Pancreas (tissue), 10 donors: Measurements from ENCODE around the gene SCG2. TPM values are rescaled to one million over a fixed set of nuclear protein-coding genes. Genes with fewer than 3 reads are reported as not detected.
A peak's percentile ranks its signal among the peaks of the same experiment; 100 is the strongest.

ENCODE experiments used
- ATAC-seq, 4 donors: fragments of 200-7000 bp; cut with Tn5 transposase; one replicate each; pipeline versions ENCODE4 v1.8.0 to v1.9.1; 2020; ENCODE audit warnings: mild to moderate bottlenecking in 4 of 4, moderate library complexity in 4 of 4
- DNase-seq, 6 donors: peaks; one replicate each; pipeline ENCODE4 v3.0.0-alpha.2; 2020
- FAIRE-seq: peaks from 2 replicates; lab custom pipeline; 2012; peaks lifted over from hg19 to GRCh38; lab: Jason Lieb, UNC
- H3K27ac ChIP-seq, 4 donors: fragments of 200-600 bp; sonication (generic); 1 replicate in 3 of 4; 2 replicates in 1 of 4; pipeline versions ENCODE4 v1.5.0 to v1.8.0; 2020
- H3K27me3 ChIP-seq, 4 donors: fragments of 200-600 bp; one replicate each; pipeline ENCODE4 v1.8.0; 2021
- H3K36me3 ChIP-seq, 3 donors: fragments of 200-600 bp; sonication (generic) in 1 of 3; one replicate each; pipeline versions ENCODE4 v1.5.0 to v1.8.0; 2020 to 2021
- H3K4me1 ChIP-seq, 3 donors: fragments of 200-600 bp; one replicate each; pipeline ENCODE4 v1.8.0; 2021
- H3K4me3 ChIP-seq, 4 donors: fragments of 200-600 bp; sonication (generic) in 2 of 4; one replicate each; pipeline versions ENCODE4 v1.5.0 to v1.8.0; 2020 to 2021
- H3K9me3 ChIP-seq, 4 donors: fragments of 200-600 bp; one replicate each; pipeline ENCODE4 v1.8.0; 2021
- WGBS, 2 donors: extraction: QIAGEN DNeasy Blood & Tissue Kit; methylation state at CpG; one replicate each; pipeline ENCODE4 v1.1.7; 2013; 5-methylcytosine and 5-hydroxymethylcytosine counted together
- intact Hi-C, 3 donors: fragments of 100-400 bp; cut with DNase I; formaldehyde crosslinking; loops; one replicate each; pipeline versions ENCODE4 v1.11.1 to v1.14.2; 2022
- polyA plus RNA-seq, 2 donors: library from polyadenylated mRNA; stranded (reverse); fragments of 200-250 nt; gene quantifications; one replicate each; pipeline ENCODE4 v1.2.3, GENCODE V29; 2013
- total RNA-seq, 6 donors: library from RNA; stranded (reverse); fragmentation: NEBNext Ultra II Directional in 4 of 6; extraction: Animal tissue kit (Norgen Biotek cat#: 25700) in 4 of 6; gene quantifications; one replicate each; pipeline versions ENCODE4 v1.2.1 to v1.2.4, GENCODE V29; 2021 to 2023
- TF ChIP-seq, protein P1 (sequence below), 4 donors: fragments of 200-600 bp; sonication (generic) in 3 of 4; IDR thresholded peaks; one replicate each; pipeline versions ENCODE4 v1.5.0 to v1.8.0; 2021; ENCODE audit warnings: antibody characterized with exemption in 4 of 4
- donor health status: healthy with polysubstance abuse.
- donor health status: DM: no; HTN: no; CAD: no; lungs with moderate emphysema.
- donor health status: DM: no; HTN: no; CAD: no.
- donor health status: control.
- donor health status: control.
- donor health status: Bipolar disorder and iron deficiency.
- donor health status: DM: yes; HTN: yes; CAD: no.
- donor health status: DM: no; HTN: no; CAD: no.
- donor health status: DM: no; HTN: no; CAD: no.
- donor health status: DM: yes; HTN: yes; CAD: no.

Gene SCG2
- total and polyA plus RNA-seq, 8 donors, result 4.4 to 189 (median 19.3) TPM

DNA sequence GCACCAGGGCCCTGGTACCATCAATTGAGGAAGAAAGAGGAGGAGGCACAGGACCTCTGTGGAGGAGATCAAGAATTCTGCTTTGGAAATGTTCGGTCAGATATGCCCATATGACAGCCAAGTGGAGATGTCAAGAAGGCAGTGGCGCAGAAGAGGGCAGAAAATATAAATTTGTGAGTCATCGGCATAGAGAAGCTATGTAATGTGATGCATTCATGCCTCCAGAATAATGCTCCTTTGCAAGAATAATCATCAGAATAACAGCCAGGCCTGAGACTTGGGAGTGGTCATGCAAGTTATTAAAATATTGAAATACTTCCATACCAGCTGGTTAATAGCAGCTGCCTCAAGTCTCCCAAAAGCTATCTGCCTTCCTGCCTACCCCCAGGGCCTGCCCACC lies 32.1 kb upstream of the SCG2 start:
- DNase-seq, result no peak
- no peak for ATAC-seq
- no peak for FAIRE-seq
- H3K27ac ChIP-seq, result no peak overlapping the region
- no peaks in the 10 kb centered on the region for H3K4me1 ChIP-seq
- no peaks in the 10 kb centered on the region for H3K27me3 ChIP-seq
- H3K4me3 ChIP-seq, result no peak overlapping the region
- TF ChIP-seq, protein P1, sequence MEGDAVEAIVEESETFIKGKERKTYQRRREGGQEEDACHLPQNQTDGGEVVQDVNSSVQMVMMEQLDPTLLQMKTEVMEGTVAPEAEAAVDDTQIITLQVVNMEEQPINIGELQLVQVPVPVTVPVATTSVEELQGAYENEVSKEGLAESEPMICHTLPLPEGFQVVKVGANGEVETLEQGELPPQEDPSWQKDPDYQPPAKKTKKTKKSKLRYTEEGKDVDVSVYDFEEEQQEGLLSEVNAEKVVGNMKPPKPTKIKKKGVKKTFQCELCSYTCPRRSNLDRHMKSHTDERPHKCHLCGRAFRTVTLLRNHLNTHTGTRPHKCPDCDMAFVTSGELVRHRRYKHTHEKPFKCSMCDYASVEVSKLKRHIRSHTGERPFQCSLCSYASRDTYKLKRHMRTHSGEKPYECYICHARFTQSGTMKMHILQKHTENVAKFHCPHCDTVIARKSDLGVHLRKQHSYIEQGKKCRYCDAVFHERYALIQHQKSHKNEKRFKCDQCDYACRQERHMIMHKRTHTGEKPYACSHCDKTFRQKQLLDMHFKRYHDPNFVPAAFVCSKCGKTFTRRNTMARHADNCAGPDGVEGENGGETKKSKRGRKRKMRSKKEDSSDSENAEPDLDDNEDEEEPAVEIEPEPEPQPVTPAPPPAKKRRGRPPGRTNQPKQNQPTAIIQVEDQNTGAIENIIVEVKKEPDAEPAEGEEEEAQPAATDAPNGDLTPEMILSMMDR (IDR thresholded peaks at IDR 0.05), result no peak
- H3K36me3 ChIP-seq, result no peaks in the 10 kb centered on the region
- no peaks in the 10 kb centered on the region for H3K9me3 ChIP-seq
- 89 to 93% methylated on average over 3 of the region's 3 CpGs for WGBS, 2 donors
- intact Hi-C loops, result no loop called here

DNA sequence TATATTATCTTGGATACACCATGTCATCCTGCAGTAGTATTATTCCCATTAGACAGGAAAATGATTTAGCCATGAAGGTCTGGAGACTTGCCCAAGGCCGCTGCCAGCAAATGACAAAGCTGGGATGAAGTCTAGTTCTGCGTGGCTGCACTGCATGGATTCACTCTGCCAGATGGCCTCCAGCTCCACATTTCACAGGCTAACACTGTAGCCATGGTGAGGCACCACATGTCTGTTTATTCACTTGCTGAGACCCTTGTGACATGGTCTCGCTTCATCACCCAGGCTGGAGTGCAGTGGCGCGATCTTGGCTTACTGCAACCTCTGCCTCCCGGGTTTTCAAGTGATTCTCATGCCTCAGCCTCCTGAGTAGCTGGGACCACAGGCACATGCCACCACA lies 31.5 kb upstream of the SCG2 start:
- intact Hi-C loops, result no loop called here
- Histone ChIP-seq H3K4me1 (no peaks in the 10 kb centered on the region), H3K9me3 (no peaks in the 10 kb centered on the region), H3K36me3 (no peaks in the 10 kb centered on the region), H3K27ac (no peak overlapping the region), H3K4me3 (no peak overlapping the region), H3K27me3 (no peaks in the 10 kb centered on the region)
- TF ChIP-seq, protein P1 (IDR thresholded peaks at IDR 0.05), result no peak
- 80 to 84% methylated on average over 6 of the region's 6 CpGs for WGBS, 2 donors
- FAIRE-seq (no peak), ATAC-seq (peak in 1 of 4 donors; percentile 32), DNase-seq (no peak)

DNA sequence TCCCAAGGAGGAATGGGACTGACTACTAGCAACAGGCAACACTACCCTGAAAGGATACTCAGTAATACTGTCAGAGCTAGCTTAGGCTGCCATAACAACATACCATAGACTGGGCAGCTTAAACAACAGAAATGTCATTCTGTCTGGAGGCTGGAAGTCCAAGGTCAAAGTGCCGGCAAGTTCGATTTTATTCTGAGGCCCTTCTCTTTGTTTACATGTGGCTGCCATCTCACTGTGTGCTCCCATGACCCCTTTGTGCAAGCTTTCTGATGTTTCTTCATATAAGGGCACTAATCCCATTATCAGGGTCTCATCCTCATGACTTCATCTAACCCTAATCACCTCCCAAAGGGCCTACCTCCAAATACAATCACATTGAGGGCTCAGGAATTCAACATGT lies 30.7 kb upstream of the SCG2 start:
- ATAC-seq (no peak), FAIRE-seq (no peak), DNase-seq (no peak)
- WGBS, 2 donors, result 11 to 17% methylated on average over 2 of the region's 2 CpGs
- Histone ChIP-seq H3K27me3 (no peaks in the 10 kb centered on the region), H3K4me3 (no peak overlapping the region), H3K9me3 (no peaks in the 10 kb centered on the region), H3K36me3 (no peaks in the 10 kb centered on the region), H3K27ac (no peak overlapping the region), H3K4me1 (no peaks in the 10 kb centered on the region)
- intact Hi-C loops, result no loop called here
- TF ChIP-seq, protein P1 (IDR thresholded peaks at IDR 0.05), result no peak

DNA sequence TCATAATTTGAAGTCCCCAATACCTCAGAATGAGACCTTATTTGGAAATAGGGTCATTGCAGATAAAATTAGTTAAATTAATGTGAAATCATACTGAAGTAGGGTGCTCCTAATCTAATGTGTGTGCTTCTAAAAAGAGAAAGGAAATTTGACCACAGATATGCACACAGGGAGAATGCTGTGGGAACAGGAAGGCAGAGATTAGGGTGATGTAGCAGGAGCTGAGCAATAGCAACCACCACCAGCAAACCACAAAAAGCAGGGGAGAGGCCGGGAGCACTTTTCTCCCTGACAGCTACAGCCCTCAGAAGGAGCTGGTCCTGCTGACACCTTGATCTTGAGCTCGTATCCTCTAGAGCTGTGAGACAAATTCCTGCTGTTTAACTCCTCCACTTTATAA lies 24.6 kb upstream of the SCG2 start:
- FAIRE-seq (no peak), DNase-seq (no peak), ATAC-seq (no peak)
- Histone ChIP-seq H3K27me3 (no peaks in the 10 kb centered on the region), H3K4me1 (no peaks in the 10 kb centered on the region), H3K9me3 (no peaks in the 10 kb centered on the region), H3K36me3 (no peaks in the 10 kb centered on the region), H3K27ac (no peak overlapping the region), H3K4me3 (no peak overlapping the region)
- TF ChIP-seq, protein P1 (IDR thresholded peaks at IDR 0.05), result no peak
- WGBS, 2 donors, result 40 to 53% methylated on average over 2 of the region's 2 CpGs
- intact Hi-C loops, result no loop called here

DNA sequence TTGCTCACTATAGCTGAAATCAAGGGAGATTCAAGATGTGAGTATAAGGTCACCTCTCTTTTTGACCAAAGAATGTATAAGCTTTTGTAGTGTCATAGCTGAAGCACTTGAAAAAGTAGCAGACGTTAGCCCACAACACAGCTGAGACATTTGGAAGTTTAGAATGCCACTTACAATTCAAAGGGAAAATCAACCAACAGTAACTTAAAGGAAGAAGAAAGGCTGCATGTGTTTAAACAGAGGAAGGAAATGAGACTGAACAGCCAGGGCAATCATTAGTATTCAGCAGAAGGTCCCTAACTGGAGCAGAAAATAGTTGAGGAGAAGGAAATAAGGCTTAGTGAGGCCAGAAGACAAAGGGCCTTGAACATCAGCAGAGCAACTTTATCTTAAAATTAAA lies 23.5 kb upstream of the SCG2 start:
- Histone ChIP-seq H3K36me3 (no peaks in the 10 kb centered on the region), H3K27me3 (no peaks in the 10 kb centered on the region), H3K27ac (no peak overlapping the region), H3K4me1 (no peaks in the 10 kb centered on the region), H3K4me3 (no peak overlapping the region), H3K9me3 (no peaks in the 10 kb centered on the region)
- ATAC-seq, result no peak
- TF ChIP-seq, protein P1 (IDR thresholded peaks at IDR 0.05), result no peak
- intact Hi-C loops, result no loop called here
- WGBS, 2 donors, result 60 to 69% methylated on average over 1 of the region's 1 CpG
- no peak for DNase-seq
- no peak for FAIRE-seq
